Measurements from ENCODE around the gene TUB.

TUB gene

DNA sequence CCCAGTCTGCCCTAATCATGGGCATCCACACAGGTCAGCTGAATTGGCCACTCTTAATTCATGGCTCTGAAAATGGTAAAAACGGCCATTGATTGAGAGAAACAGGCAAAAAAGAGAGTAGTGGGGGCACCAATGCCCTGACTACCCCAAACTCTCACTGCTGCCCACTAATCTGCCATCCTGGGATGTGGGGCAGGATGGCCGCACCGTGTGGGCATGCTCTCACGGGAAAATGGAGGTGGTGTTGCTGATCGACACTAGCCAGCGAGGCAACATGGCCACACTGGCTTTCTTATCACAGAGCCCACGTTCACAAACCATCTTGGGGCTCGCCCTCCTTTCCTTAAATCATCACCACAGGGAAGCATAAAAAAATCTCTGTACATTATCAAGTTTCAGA, 11.2 kb upstream of the TUB start:
- no peaks in the 10 kb centered on the region for H3K27me3 ChIP-seq (ENCODE audit: control insufficient read depth, insufficient read depth, low read length)
- H3K4me3 ChIP-seq (ENCODE audit: low read length) = no peak overlapping the region
- DNase-seq (ENCODE audit: low read depth, low spot score) = no peak
- no peaks in the 10 kb centered on the region for H3K9me3 ChIP-seq (ENCODE audit: control insufficient read depth, insufficient read depth, low read length)
- no CpG with 5 or more reads among the region's 8 CpGs for WGBS (ENCODE audit: insufficient coverage, insufficient read length)
- no peak overlapping the region for H3K27ac ChIP-seq (ENCODE audit: low read length)
- no peaks in the 10 kb centered on the region for H3K36me3 ChIP-seq (ENCODE audit: control insufficient read depth, insufficient read depth, low read length)
- H3K4me1 ChIP-seq (ENCODE audit: control insufficient read depth, insufficient read depth, low read length) = peaks cover 8% of the 10 kb centered on the region

- WGBS (ENCODE audit: insufficient coverage, insufficient read length) = no CpG with 5 or more reads among the region's 3 CpGs
These were observed 10.4 kb upstream of the TUB start for GRCh38 chr11:8070417-8071115.

DNA sequence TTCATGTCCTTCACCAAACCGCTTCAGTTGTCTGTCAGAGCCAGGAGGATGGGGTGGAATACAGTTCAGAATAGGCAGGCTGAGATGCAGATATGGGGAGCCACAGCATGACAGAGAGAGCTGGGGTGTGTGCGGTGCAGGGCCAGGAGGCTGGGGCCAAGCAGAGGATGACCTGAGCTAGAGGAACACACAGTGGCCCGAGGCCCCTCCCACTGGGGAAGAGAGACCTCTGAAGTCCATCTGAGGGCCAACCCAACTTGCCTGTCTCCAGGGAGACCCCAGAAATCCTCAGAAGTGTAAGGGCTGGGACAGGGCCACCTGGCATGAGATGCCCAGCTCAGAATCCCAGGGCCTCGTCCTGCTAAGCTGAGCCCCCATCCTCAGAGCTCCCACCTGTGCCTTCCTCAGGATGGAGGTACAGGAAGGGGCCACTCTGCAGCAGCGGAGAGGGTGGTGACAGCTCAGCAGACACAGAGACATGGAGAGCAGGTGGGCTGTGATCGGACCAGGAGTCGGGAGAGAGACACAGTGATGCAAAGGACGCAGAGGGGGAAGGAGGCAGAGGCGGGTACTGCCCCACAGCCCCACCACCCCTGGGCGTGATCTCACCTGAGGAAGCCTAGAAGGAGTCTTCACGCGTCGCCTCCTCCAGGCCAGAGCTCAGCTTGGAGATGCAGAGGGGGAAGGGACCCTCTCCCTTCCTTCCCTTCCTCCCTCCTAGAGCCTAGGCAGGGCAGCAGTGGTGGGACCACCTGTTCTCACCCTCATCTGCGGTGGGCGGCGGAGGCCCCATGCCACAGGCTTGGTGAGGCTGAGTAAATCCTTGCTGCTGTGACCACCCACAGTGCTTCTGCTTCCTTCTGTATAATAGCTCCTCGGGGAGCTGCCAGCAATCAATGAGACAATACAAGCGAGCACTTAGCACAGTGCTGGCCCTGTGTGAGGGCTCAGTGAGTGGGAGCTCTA, 9.1 kb upstream of the TUB start:
- no peak for DNase-seq (ENCODE audit: low read depth, low spot score)
- Histone ChIP-seq H3K36me3 (ENCODE audit: control insufficient read depth, insufficient read depth, low read length) (no peaks in the 10 kb centered on the region), H3K4me3 (ENCODE audit: low read length) (no peak overlapping the region), H3K4me1 (ENCODE audit: control insufficient read depth, insufficient read depth, low read length) (peaks cover 7% of the 10 kb centered on the region), H3K27ac (ENCODE audit: low read length) (no peak overlapping the region), H3K9me3 (ENCODE audit: control insufficient read depth, insufficient read depth, low read length) (no peaks in the 10 kb centered on the region), H3K27me3 (ENCODE audit: control insufficient read depth, insufficient read depth, low read length) (no peaks in the 10 kb centered on the region)
- WGBS (ENCODE audit: insufficient coverage, insufficient read length) = no CpG with 5 or more reads among the region's 18 CpGs

More at GRCh38 chr11:8070417-8071115, 10.4 kb upstream of the TUB start:
- H3K4me1 ChIP-seq (ENCODE audit: control insufficient read depth, insufficient read depth, low read length) = peaks cover 8% of the 10 kb centered on the region
- H3K4me3 ChIP-seq (ENCODE audit: low read length) = no peak overlapping the region
- H3K9me3 ChIP-seq (ENCODE audit: control insufficient read depth, insufficient read depth, low read length) = no peaks in the 10 kb centered on the region
- no peaks in the 10 kb centered on the region for H3K27me3 ChIP-seq (ENCODE audit: control insufficient read depth, insufficient read depth, low read length)
- no peak for DNase-seq (ENCODE audit: low read depth, low spot score)
- H3K27ac ChIP-seq (ENCODE audit: low read length) = no peak overlapping the region
- no peaks in the 10 kb centered on the region for H3K36me3 ChIP-seq (ENCODE audit: control insufficient read depth, insufficient read depth, low read length)

- H3K27ac ChIP-seq (ENCODE audit: low read length) = no peak overlapping the region
- no CpG with 5 or more reads among the region's 2 CpGs for WGBS (ENCODE audit: insufficient coverage, insufficient read length)
These were observed 5.8 kb upstream of the TUB start for GRCh38 chr11:8075119-8075726.

GRCh38 chr11:8079111-8079675, 1.8 kb upstream of the TUB start:
- WGBS (ENCODE audit: insufficient coverage, insufficient read length) = no CpG with 5 or more reads among the region's 4 CpGs

More at GRCh38 chr11:8075119-8075726, 5.8 kb upstream of the TUB start:
- DNase-seq (ENCODE audit: low read depth, low spot score) = no peak
- no peaks in the 10 kb centered on the region for H3K36me3 ChIP-seq (ENCODE audit: control insufficient read depth, insufficient read depth, low read length)
- H3K9me3 ChIP-seq (ENCODE audit: control insufficient read depth, insufficient read depth, low read length) = no peaks in the 10 kb centered on the region
- H3K4me1 ChIP-seq (ENCODE audit: control insufficient read depth, insufficient read depth, low read length) = peaks cover 7% of the 10 kb centered on the region; the same call in 1 of the 2 replicates
- H3K4me3 ChIP-seq (ENCODE audit: low read length) = no peak overlapping the region
- H3K27me3 ChIP-seq (ENCODE audit: control insufficient read depth, insufficient read depth, low read length) = no peaks in the 10 kb centered on the region

DNA sequence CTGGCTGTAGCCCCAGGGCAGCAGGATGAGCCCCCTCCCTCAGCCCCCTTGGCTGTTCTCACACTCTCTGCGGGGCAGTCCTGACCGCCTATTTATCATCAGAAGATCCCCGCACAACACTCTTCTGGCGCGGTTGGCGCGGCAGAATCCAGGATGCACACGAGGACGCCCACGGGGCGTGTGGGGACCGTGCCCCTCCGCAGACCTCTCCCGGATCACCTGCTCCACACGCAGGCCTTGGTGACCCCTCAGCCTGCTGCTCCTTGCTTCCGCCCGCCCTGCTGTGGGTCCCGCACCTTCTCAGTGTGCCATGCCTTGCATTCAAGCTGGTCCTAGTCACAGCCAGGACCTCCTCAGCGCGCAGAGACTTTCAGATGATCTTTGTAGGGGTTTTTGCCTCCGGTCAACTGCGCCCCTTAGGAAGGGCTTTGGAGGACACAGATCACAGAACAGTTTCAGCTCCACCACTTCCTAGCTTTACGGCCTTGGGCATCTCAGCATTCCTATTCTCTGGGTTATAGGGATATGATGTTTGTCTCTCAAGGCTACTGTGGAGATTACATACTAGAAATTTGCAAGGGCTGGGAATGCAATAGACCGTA, 841 bp upstream of the TUB start:
- H3K4me3 ChIP-seq (ENCODE audit: low read length) = no peak overlapping the region; the same call in 1 of the 2 replicates
- H3K27ac ChIP-seq (ENCODE audit: low read length) = no peak overlapping the region
- H3K4me1 ChIP-seq (ENCODE audit: control insufficient read depth, insufficient read depth, low read length) = peaks cover 14% of the 10 kb centered on the region
- H3K27me3 ChIP-seq (ENCODE audit: control insufficient read depth, insufficient read depth, low read length) = no peaks in the 10 kb centered on the region; the same call in 1 of the 2 replicates
- H3K36me3 ChIP-seq (ENCODE audit: control insufficient read depth, insufficient read depth, low read length) = no peaks in the 10 kb centered on the region
- WGBS (ENCODE audit: insufficient coverage, insufficient read length) = no CpG with 5 or more reads among the region's 24 CpGs
- no peak for DNase-seq (ENCODE audit: low read depth, low spot score)
- no peaks in the 10 kb centered on the region for H3K9me3 ChIP-seq (ENCODE audit: control insufficient read depth, insufficient read depth, low read length)

More at GRCh38 chr11:8079111-8079675, 1.8 kb upstream of the TUB start:
- Histone ChIP-seq H3K4me1 (ENCODE audit: control insufficient read depth, insufficient read depth, low read length) (peaks cover 10% of the 10 kb centered on the region), H3K4me3 (ENCODE audit: low read length) (no peak overlapping the region), H3K36me3 (ENCODE audit: control insufficient read depth, insufficient read depth, low read length) (no peaks in the 10 kb centered on the region), H3K27ac (ENCODE audit: low read length) (no peak overlapping the region), H3K27me3 (ENCODE audit: control insufficient read depth, insufficient read depth, low read length) (no peaks in the 10 kb centered on the region; the same call in 1 of the 2 replicates), H3K9me3 (ENCODE audit: control insufficient read depth, insufficient read depth, low read length) (no peaks in the 10 kb centered on the region)
- DNase-seq (ENCODE audit: low read depth, low spot score) = no peak

DNA sequence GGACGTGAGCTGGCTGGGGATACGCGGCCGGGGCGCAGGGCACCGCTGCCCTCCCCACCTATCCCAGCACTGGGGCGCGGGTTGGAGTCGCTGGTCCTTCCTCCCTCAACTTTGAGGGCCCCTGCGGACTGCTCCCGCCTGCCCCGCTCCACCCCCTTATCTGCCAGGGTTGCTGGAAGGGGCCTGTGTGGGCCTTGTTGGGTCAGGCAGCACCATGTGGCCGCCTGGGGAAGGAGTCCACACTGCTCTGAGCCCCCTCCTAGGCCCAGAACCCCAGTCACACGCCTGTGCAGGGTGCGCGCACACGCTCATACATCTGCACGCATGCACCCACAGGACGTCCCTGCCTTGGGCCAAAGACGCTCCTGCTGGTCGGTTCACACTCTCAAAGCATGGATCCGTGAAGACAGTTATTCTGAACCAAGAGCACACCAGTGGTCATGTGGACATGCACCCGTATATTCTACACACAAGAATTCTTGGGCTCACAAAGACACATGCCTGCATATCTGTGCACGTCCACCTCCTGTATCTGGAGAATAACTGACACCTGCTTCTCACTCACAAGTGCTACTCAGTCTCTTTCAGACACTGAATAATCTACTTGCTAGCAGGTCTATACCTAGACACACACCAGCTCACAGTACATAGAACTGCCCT, 710 bp downstream of the TUB start:
- no CpG with 5 or more reads among the region's 24 CpGs for WGBS (ENCODE audit: insufficient coverage, insufficient read length)
- Histone ChIP-seq H3K9me3 (ENCODE audit: control insufficient read depth, insufficient read depth, low read length) (no peaks in the 10 kb centered on the region), H3K36me3 (ENCODE audit: control insufficient read depth, insufficient read depth, low read length) (no peaks in the 10 kb centered on the region), H3K27ac (ENCODE audit: low read length) (no peak overlapping the region), H3K4me3 (ENCODE audit: low read length) (peak overlapping the region; percentile 42; the same call in 1 of the 2 replicates), H3K4me1 (ENCODE audit: control insufficient read depth, insufficient read depth, low read length) (peaks cover 16% of the 10 kb centered on the region), H3K27me3 (ENCODE audit: control insufficient read depth, insufficient read depth, low read length) (no peaks in the 10 kb centered on the region; the same call in 1 of the 2 replicates)
- no peak for DNase-seq (ENCODE audit: low read depth, low spot score)

DNA sequence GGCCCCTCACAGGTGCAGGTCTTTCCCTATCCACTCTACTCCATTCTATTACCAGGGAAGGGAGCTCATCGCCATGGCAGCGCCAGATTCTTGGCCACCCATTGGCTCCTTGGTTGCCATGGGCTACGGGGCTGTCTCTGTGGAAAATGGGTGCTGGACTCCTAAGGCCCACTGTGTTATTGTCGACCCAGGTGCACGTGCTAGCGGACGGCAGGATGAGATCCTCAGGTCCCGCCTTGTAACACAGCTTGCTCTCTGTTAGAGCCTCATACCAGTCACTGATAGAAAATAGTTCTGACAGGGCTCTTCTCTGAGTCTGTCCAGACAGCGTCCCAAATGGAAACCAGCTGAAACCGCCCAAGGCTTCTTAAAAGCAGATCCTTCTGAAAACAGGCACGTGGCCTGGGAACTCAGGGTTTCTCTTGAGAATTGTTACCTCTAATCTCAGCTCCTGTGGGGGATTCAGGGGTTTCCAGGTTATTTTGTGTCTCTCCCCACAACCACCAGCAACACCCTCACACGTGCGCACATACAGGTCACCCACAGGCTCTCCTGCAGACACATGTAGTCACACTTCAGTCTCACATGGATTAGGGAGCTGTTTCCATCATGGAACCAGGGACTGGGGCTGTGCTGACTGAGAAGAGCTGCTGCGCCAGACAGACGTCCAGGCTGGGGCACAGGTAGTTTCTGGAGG, 1.5 kb downstream of the TUB start:
- no CpG with 5 or more reads among the region's 15 CpGs for WGBS (ENCODE audit: insufficient coverage, insufficient read length)
- no peaks in the 10 kb centered on the region for H3K36me3 ChIP-seq (ENCODE audit: control insufficient read depth, insufficient read depth, low read length)
- no peak overlapping the region for H3K27ac ChIP-seq (ENCODE audit: low read length)
- H3K27me3 ChIP-seq (ENCODE audit: control insufficient read depth, insufficient read depth, low read length) = no peaks in the 10 kb centered on the region; the same call in 1 of the 2 replicates
- no peak for DNase-seq (ENCODE audit: low read depth, low spot score)
- H3K4me3 ChIP-seq (ENCODE audit: low read length) = no peak overlapping the region
- H3K4me1 ChIP-seq (ENCODE audit: control insufficient read depth, insufficient read depth, low read length) = peaks cover 19% of the 10 kb centered on the region
- no peaks in the 10 kb centered on the region for H3K9me3 ChIP-seq (ENCODE audit: control insufficient read depth, insufficient read depth, low read length)

DNA sequence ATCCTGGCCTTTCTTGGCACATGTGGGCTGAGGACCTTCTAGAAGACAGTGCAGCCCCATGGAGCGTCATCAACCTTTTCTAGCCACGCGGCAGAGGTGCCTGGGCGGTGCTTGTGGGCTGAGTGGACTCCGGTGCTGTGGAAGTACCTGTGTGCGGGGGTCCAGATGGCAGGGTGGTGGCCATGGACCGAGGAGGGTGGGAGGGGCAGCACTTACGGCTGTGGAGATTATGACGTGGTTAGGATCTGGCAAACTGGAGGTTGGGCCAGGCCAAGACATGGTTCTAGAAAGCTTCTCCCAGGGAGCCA, 2.0 kb downstream of the TUB start:
- DNase-seq (ENCODE audit: low read depth, low spot score) = no peak
- Histone ChIP-seq H3K4me1 (ENCODE audit: control insufficient read depth, insufficient read depth, low read length) (peaks cover 19% of the 10 kb centered on the region), H3K9me3 (ENCODE audit: control insufficient read depth, insufficient read depth, low read length) (no peaks in the 10 kb centered on the region), H3K27ac (ENCODE audit: low read length) (no peak overlapping the region), H3K27me3 (ENCODE audit: control insufficient read depth, insufficient read depth, low read length) (no peaks in the 10 kb centered on the region; the same call in 1 of the 2 replicates), H3K4me3 (ENCODE audit: low read length) (no peak overlapping the region), H3K36me3 (ENCODE audit: control insufficient read depth, insufficient read depth, low read length) (no peaks in the 10 kb centered on the region)
- WGBS (ENCODE audit: insufficient coverage, insufficient read length) = no CpG with 5 or more reads among the region's 9 CpGs
